ENCODE data around the gene LANCL1. TPM values are rescaled to one million over a fixed set of nuclear protein-coding genes. Genes with fewer than 3 reads are reported as not detected.

Gene LANCL1
- polyA plus RNA-seq, 1 of the 3 experiments (the other 2 are of a cell fraction) = 34.3 TPM

GRCh38 chr2:210442878-210443277 is 33.7 kb downstream of the LANCL1 start:
- H3F3A ChIP-seq (replicated peaks; ENCODE audit: insufficient read depth) = no peaks in the 10 kb centered on the region
- H3K4me3 ChIP-seq (ENCODE audit: low read depth in 2 of 2, low read length in 1 of 2) = no peak overlapping the region
- 0 out of 2 replicates have a peak, but pooled peaks cover 2% of the 10 kb centered on the region for H3K9me3 ChIP-seq
- peaks cover 21 to 39% of the 10 kb centered on the region in 2 experiments for H3K36me3 ChIP-seq (replicated peaks in 1 of 2; ENCODE audit: control insufficient read depth in 1 of 2, insufficient read depth in 2 of 2, low read length in 1 of 2)
- H3K79me2 ChIP-seq (ENCODE audit: insufficient read depth) = no peaks in the 10 kb centered on the region
- ChIA-PET CTCF (no interaction called here), POLR2A (no interaction called here)
- TF ChIP-seq NRF1 (IDR thresholded peaks at IDR 0.05; ENCODE audit: low read depth, low read length) (no peak), SMC3 (IDR thresholded peaks at IDR 0.05; ENCODE audit: low read depth, low read length) (no peak), TCF12 (IDR thresholded peaks at IDR 0.05) (no peak), USF1 (IDR thresholded peaks at IDR 0.05; ENCODE audit: borderline replicate concordance, low read depth) (no peak), FOXJ3 (CRISPR knock-in tag; IDR thresholded peaks at IDR 0.05) (no peak), RCOR1 (IDR thresholded peaks at IDR 0.05; ENCODE audit: low read length) (no peak), TAF1 (IDR thresholded peaks at IDR 0.05; ENCODE audit: borderline replicate concordance, low read depth, low read length) (no peak), CHD2 (IDR thresholded peaks at IDR 0.05; ENCODE audit: low read length, partially characterized antibody) (no peak)
- 100% methylated on average over 1 of the region's 1 CpG for WGBS (ENCODE audit: low lambda C conversion rate)
- no peaks in the 10 kb centered on the region for H3K27me3 ChIP-seq (ENCODE audit: insufficient read depth)
- H3K4me2 ChIP-seq = no peak overlapping the region
- H3K9ac ChIP-seq = no peak overlapping the region
- H3K27ac ChIP-seq (ENCODE audit: low read depth in 2 of 2, low read length in 1 of 2) = no peak overlapping the region
- H4K20me1 ChIP-seq (ENCODE audit: insufficient read depth) = no peaks in the 10 kb centered on the region
- no peak for DNase-seq
- H2AFZ ChIP-seq (ENCODE audit: low read depth) = no peak overlapping the region
- no peaks in the 10 kb centered on the region; a peak in 1 of 4 replicates for H3K4me1 ChIP-seq (ENCODE audit: control insufficient read depth in 1 of 2, insufficient read depth in 2 of 2, low read depth in 1 of 2, low read length in 1 of 2)
- H3K9me2 ChIP-seq = no peaks in the 10 kb centered on the region

- Histone ChIP-seq H3F3A (replicated peaks; ENCODE audit: insufficient read depth) (no peaks in the 10 kb centered on the region), H3K36me3 (replicated peaks in 1 of 2; ENCODE audit: control insufficient read depth in 1 of 2, insufficient read depth in 2 of 2, low read length in 1 of 2) (peaks cover 25 to 42% of the 10 kb centered on the region in 2 experiments), H3K4me3 (ENCODE audit: low read depth in 2 of 2, low read length in 1 of 2) (no peak overlapping the region), H3K27me3 (ENCODE audit: insufficient read depth) (no peaks in the 10 kb centered on the region), H3K9ac (no peak overlapping the region), H2AFZ (ENCODE audit: low read depth) (no peak overlapping the region), H3K9me3 (no peaks in the 10 kb centered on the region), H3K4me1 (ENCODE audit: control insufficient read depth in 1 of 2, insufficient read depth in 2 of 2, low read depth in 1 of 2, low read length in 1 of 2) (no peaks in the 10 kb centered on the region; a peak in 1 of 4 replicates), H3K79me2 (ENCODE audit: insufficient read depth) (no peaks in the 10 kb centered on the region), H4K20me1 (ENCODE audit: insufficient read depth) (no peaks in the 10 kb centered on the region), H3K9me2 (no peaks in the 10 kb centered on the region), H3K4me2 (no peak overlapping the region), H3K27ac (ENCODE audit: low read depth in 2 of 2, low read length in 1 of 2) (no peak overlapping the region)
- DNase-seq = no peak
- TF ChIP-seq NFIC (IDR thresholded peaks at IDR 0.05; ENCODE audit: borderline replicate concordance) = no peak
- no peak for TF ChIP-seq YY1 (IDR thresholded peaks at IDR 0.05; ENCODE audit: low read depth)
- no peak for TF ChIP-seq GATA2 (CRISPR knock-in tag; IDR thresholded peaks at IDR 0.05)
- TF ChIP-seq GABPA (IDR thresholded peaks at IDR 0.05; ENCODE audit: low read depth) = no peak
- TF ChIP-seq REST (IDR thresholded peaks at IDR 0.05; ENCODE audit: low read depth, low read length) = no peak
- no peak for TF ChIP-seq RCOR1 (IDR thresholded peaks at IDR 0.05; ENCODE audit: low read length)
- no peak for TF ChIP-seq CHD2 (IDR thresholded peaks at IDR 0.05; ENCODE audit: low read length, partially characterized antibody)
- TF ChIP-seq RAD21 (IDR thresholded peaks at IDR 0.05; ENCODE audit: low read length) = no peak
- TF ChIP-seq FOXM1 (IDR thresholded peaks at IDR 0.05; ENCODE audit: low read depth) = no peak
- TF ChIP-seq MAX (IDR thresholded peaks at IDR 0.05; ENCODE audit: low read depth) = no peak
- TF ChIP-seq TEAD4 (IDR thresholded peaks at IDR 0.05; ENCODE audit: borderline replicate concordance, insufficient read depth) = no peak
- TF ChIP-seq TAF1 (IDR thresholded peaks at IDR 0.05; ENCODE audit: borderline replicate concordance, low read depth, low read length) = no peak
- no peak for TF ChIP-seq CTCF (IDR thresholded peaks at IDR 0.05)
- TF ChIP-seq MEF2A (IDR thresholded peaks at IDR 0.05; ENCODE audit: borderline replicate concordance, low read depth) = no peak
- TF ChIP-seq NRF1 (IDR thresholded peaks at IDR 0.05; ENCODE audit: low read depth, low read length) = no peak
- TF ChIP-seq MXI1 (IDR thresholded peaks at IDR 0.05; ENCODE audit: low read depth, low read length) = no peak
- WGBS (ENCODE audit: low lambda C conversion rate) = 96% methylated on average over 2 of the region's 2 CpGs
- POLR2A ChIA-PET = no interaction called here
- CTCF ChIA-PET = no interaction called here
Measured at GRCh38 chr2:210442457-210442856, 34.1 kb downstream of the LANCL1 start.

All from SK-N-SH (cell line).